Heart left ventricle (tissue), 16 donors: ENCODE data around the gene IPO5. TPM values are rescaled to one million over a fixed set of nuclear protein-coding genes. Genes with fewer than 3 reads are reported as not detected.

ENCODE experiments used
- ATAC-seq, 4 donors: fragments of 200-7000 bp; cut with Tn5 transposase; one replicate each; pipeline ENCODE4 v1.9.1; 2020 to 2022; ENCODE audit warnings: moderate library complexity in 4 of 4, mild to moderate bottlenecking in 3 of 4, moderate number of reproducible peaks in 1 of 4
- DNase-seq, 5 donors: peaks; one replicate each; pipeline ENCODE4 v3.0.0-alpha.2; 2020
- H3K27ac ChIP-seq, 12 donors: fragments of 200-600 bp; sonication (generic) in 4 of 12; one replicate each; pipeline versions ENCODE4 v1.5.0 to v1.8.0; 2016 to 2022; ENCODE audit warnings: mild to moderate bottlenecking in 2 of 12
- H3K27me3 ChIP-seq, 9 donors: fragments of 200-600 bp; sonication (generic) in 2 of 9; one replicate each; pipeline versions ENCODE4 v1.5.1 to v1.8.0; 2016 to 2022; ENCODE audit warnings: mild to moderate bottlenecking in 3 of 9
- H3K36me3 ChIP-seq, 9 donors: fragments of 200-600 bp; sonication (generic) in 2 of 9; one replicate each; pipeline versions ENCODE4 v1.5.0 to v1.8.0; 2018 to 2022; ENCODE audit warnings: mild to moderate bottlenecking in 2 of 9
- H3K4me1 ChIP-seq, 12 donors: fragments of 200-600 bp; sonication (generic) in 4 of 12; one replicate each; pipeline versions ENCODE4 v1.5.0 to v1.8.0; 2016 to 2022; ENCODE audit warnings: mild to moderate bottlenecking in 3 of 12
- H3K4me3 ChIP-seq, 12 donors: fragments of 200-600 bp; sonication (generic) in 4 of 12; one replicate each; pipeline versions ENCODE4 v1.5.0 to v1.8.0; 2017 to 2022; ENCODE audit warnings: mild to moderate bottlenecking in 9 of 12, moderate library complexity in 4 of 12
- H3K9me3 ChIP-seq, 12 donors: fragments of 200-600 bp; sonication (generic) in 4 of 12; one replicate each; pipeline versions ENCODE4 v1.5.0 to v1.8.0; 2016 to 2022; ENCODE audit warnings: mild to moderate bottlenecking in 1 of 12
- POLR2A ChIP-seq, 2 donors: fragments of 450-650 bp; IDR thresholded peaks; one replicate each; pipeline ENCODE4 v1.6.1; 2017; ENCODE audit warnings: antibody characterized with exemption in 2 of 2, mild to moderate bottlenecking in 2 of 2, moderate library complexity in 2 of 2
- WGBS, 4 donors: extraction: QIAGEN DNeasy Blood & Tissue Kit in 2 of 4; methylation state at CpG; one replicate each; pipeline versions ENCODE4 v1.1.5 to v1.1.7; 2013 to 2018; 5-methylcytosine and 5-hydroxymethylcytosine counted together
- intact Hi-C, 10 donors: fragments of 100-400 bp; cut with DNase I; formaldehyde crosslinking; loops; one replicate each; pipeline versions ENCODE4 v1.11.1 to v1.14.2; 2022
- polyA plus RNA-seq, 2 donors: library from polyadenylated mRNA; stranded (reverse); fragments of 200-250 nt; gene quantifications; one replicate each; pipeline ENCODE4 v1.2.3, GENCODE V29; 2013
- total RNA-seq, 9 donors: library from RNA; depleted of rRNA in 2 of 9; stranded (reverse); fragments of >200 nt in 2 of 9; fragmentation: NEBNext Ultra II Directional in 3 of 9; extraction: Animal tissue kit (Norgen Biotek cat#: 25700) in 3 of 9; gene quantifications; one replicate each; pipeline versions ENCODE4 v1.1.0 to v1.2.4, GENCODE V29; 2016 to 2023
- TF ChIP-seq, protein P1 (sequence below), 12 donors: fragments of 200-600 bp; sonication (generic) in 4 of 12; IDR thresholded peaks; one replicate each; pipeline versions ENCODE4 v1.5.0 to v1.8.0; 2018 to 2022; ENCODE audit warnings: antibody characterized with exemption in 12 of 12, mild to moderate bottlenecking in 5 of 12
- donor health status: ischemic (EF 13 %, LVEDD 7.1; RV severe dilation, severe dysfunction).
- donor health status: healthy with polysubstance abuse.
- donor health status: DM: no; HTN: yes; CAD: no.
- donor health status: DM: no; HTN: no; CAD: no.
- donor health status: ischemic (EF 25% LVEDD 6.9; RV normal size, moderate dysfunction).
- donor health status: ischemic (EF 25% LVEDD 5.7; RV mildly dilated, moderate dysfunction).
- donor health status: healthy.
- donor health status: DM: yes; HTN: yes; CAD: no.
- donor health status: ischemic (EF 35%, LVEDD 5.7; RV mildly dilated, moderate dysfunction).
- donor health status: nonischemic (EF 11% LVEDD 7.7; RV severe dilation, severe dysfunction).
- donor health status: DM: yes; HTN: yes; CAD: no.
- donor health status: PGD.
- donor health status: ischemic (EF 29% LVEDD 5.4; RV normal size, mild dysfunction).
- donor health status: nonischemic (EF 23%, LVEDD 6.1; RV moderate dilation, normal function).

The IPO5 gene
- total and polyA plus RNA-seq, 11 donors: 18.4 to 219 (median 111) TPM

DNA sequence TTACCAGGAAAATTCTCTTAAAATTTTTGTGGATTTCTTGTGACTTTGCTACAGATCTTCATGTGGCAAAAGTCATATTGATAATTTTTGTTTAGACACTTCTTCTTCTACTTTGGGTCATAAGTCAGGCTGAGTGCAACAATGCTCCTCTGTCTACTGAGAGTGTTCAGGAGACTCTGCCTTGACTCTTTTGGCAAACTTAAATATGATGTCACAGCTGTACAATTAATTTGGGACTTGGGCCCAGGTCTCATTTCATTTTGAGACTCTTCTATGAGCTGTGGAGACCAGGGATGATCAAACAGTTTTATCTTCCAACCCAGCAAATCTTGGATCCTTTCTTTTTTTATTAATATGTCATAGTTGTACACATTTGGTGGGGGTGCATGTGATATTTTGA is 19.7 kb upstream of the IPO5 start:
- intact Hi-C loops: no loop called here
- ATAC-seq: no peak
- TF ChIP-seq, protein P1, sequence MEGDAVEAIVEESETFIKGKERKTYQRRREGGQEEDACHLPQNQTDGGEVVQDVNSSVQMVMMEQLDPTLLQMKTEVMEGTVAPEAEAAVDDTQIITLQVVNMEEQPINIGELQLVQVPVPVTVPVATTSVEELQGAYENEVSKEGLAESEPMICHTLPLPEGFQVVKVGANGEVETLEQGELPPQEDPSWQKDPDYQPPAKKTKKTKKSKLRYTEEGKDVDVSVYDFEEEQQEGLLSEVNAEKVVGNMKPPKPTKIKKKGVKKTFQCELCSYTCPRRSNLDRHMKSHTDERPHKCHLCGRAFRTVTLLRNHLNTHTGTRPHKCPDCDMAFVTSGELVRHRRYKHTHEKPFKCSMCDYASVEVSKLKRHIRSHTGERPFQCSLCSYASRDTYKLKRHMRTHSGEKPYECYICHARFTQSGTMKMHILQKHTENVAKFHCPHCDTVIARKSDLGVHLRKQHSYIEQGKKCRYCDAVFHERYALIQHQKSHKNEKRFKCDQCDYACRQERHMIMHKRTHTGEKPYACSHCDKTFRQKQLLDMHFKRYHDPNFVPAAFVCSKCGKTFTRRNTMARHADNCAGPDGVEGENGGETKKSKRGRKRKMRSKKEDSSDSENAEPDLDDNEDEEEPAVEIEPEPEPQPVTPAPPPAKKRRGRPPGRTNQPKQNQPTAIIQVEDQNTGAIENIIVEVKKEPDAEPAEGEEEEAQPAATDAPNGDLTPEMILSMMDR (IDR thresholded peaks at IDR 0.05): no peak
- no peak for TF ChIP-seq POLR2A (IDR thresholded peaks at IDR 0.05)

DNA sequence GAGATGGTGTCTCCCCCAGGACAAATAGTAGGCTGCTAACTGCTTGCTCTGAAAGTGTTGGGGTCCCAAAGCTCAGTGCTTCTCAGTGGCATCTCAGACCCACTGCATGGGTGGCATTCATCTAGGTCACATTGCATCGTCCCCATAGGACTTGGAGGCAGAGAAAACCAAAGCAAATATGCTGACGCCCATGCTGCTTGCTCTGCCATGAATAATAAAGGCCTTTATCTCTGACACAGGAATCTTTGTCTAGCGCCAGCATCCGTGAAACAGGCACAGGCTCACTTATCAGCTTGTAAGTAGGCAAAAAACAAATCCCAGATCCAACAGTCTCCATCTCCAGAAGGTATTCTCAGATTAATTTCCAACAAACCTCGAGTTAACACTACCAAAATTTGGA is 18.9 kb upstream of the IPO5 start:
- ATAC-seq (peak in 3 of 4 donors; percentile 12 to 68 (median 66)), DNase-seq (no peak)
- Histone ChIP-seq H3K36me3 (no peaks in the 10 kb centered on the region), H3K4me3 (no peak overlapping the region), H3K9me3 (no peaks in the 10 kb centered on the region), H3K27ac (peak overlapping the region in 2 of 12 donors; percentile 10 to 36), H3K4me1 (peaks cover 0 to 14% (median 0%) of the 10 kb centered on the region in 12 donors), H3K27me3 (no peaks in the 10 kb centered on the region)
- intact Hi-C loops: no loop called here
- TF ChIP-seq, protein P1 (IDR thresholded peaks at IDR 0.05): no peak
- TF ChIP-seq POLR2A (IDR thresholded peaks at IDR 0.05): no peak
- WGBS, 4 donors: 26 to 45% (median 30%) methylated on average over 5 of the region's 5 CpGs

More for the DNA sequence above, 19.7 kb upstream of the IPO5 start:
- peaks cover 0 to 14% (median 0%) of the 10 kb centered on the region in 12 donors for H3K4me1 ChIP-seq
- no peak overlapping the region for H3K4me3 ChIP-seq
- DNase-seq: no peak
- no peaks in the 10 kb centered on the region for H3K27me3 ChIP-seq
- H3K27ac ChIP-seq: no peak overlapping the region
- H3K9me3 ChIP-seq: no peaks in the 10 kb centered on the region
- H3K36me3 ChIP-seq: no peaks in the 10 kb centered on the region

DNA sequence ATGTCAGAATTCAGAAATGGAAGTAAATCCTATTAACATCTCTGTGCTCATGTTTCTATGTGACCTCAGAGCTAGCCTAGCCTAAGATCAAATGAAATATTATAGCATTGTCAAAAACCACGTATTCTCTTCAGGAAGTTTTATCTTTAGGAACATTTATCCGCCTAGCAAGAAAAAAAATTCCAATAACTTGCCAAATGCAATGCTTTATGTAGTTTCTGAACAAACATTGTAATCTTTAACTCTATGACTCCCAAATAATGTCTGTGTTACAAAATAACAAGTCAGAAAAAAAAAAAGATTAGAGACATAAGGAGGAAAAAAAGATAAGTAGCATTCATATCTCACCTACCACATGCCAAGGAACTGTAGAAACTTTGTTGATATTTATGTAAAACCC is 18.4 kb upstream of the IPO5 start:
- ATAC-seq (no peak), DNase-seq (no peak)
- peaks cover 0 to 14% (median 0%) of the 10 kb centered on the region in 12 donors for H3K4me1 ChIP-seq
- H3K27me3 ChIP-seq: no peaks in the 10 kb centered on the region
- intact Hi-C loops: no loop called here
- H3K9me3 ChIP-seq: no peaks in the 10 kb centered on the region
- peak overlapping the region in 1 of 12 donors; percentile 10 for H3K27ac ChIP-seq
- no peak overlapping the region for H3K4me3 ChIP-seq
- no peaks in the 10 kb centered on the region for H3K36me3 ChIP-seq
- TF ChIP-seq POLR2A (IDR thresholded peaks at IDR 0.05): no peak
- TF ChIP-seq, protein P1 (IDR thresholded peaks at IDR 0.05): no peak
- 62 to 77% (median 72%) methylated on average over 2 of the region's 2 CpGs for WGBS, 4 donors

DNA sequence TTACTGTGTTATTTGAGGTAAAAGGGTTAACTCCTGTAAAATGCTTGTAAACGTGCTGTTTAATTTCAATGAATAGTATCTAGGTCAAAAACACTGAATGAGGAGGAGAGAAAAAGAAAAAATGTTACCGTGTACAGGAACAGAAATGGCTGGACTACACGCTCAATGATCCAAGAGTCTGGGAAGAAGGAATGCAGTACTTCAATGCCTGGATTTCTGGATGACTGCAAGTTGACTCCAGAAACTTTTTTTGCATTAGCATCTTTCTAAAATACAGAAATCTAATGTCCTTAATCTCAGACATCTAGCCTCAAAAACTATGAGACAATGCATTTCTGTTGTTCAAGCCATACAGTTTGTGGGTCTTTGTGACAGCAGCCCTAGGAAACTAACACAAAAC is 17.4 kb upstream of the IPO5 start:
- no peak for ATAC-seq
- TF ChIP-seq, protein P1 (IDR thresholded peaks at IDR 0.05): no peak
- TF ChIP-seq POLR2A (IDR thresholded peaks at IDR 0.05): no peak
- H3K9me3 ChIP-seq: no peaks in the 10 kb centered on the region
- 64 to 76% (median 71%) methylated on average over 3 of the region's 3 CpGs for WGBS, 4 donors
- no peaks in the 10 kb centered on the region for H3K27me3 ChIP-seq
- peaks cover 0 to 14% (median 0%) of the 10 kb centered on the region in 12 donors for H3K4me1 ChIP-seq
- no peak overlapping the region for H3K27ac ChIP-seq
- no peak for DNase-seq
- no peak overlapping the region for H3K4me3 ChIP-seq
- intact Hi-C loops: no loop called here
- no peaks in the 10 kb centered on the region for H3K36me3 ChIP-seq
